Spleen (tissue), 7 donors: ENCODE data around the gene KRT15.

Source experiments
- POLR2A ChIP-seq, 3 donors: fragments of 450-650 bp; IDR thresholded peaks; one replicate each; pipeline ENCODE4 v1.5.1; 2017; ENCODE audit warnings: antibody characterized with exemption in 3 of 3, mild to moderate bottlenecking in 1 of 3
- POLR2AphosphoS5 ChIP-seq, 3 donors: sonication (generic); formaldehyde crosslinking; IDR thresholded peaks; one replicate each; pipeline ENCODE4 v1.5.1; 2017; ENCODE audit warnings: antibody characterized with exemption in 3 of 3
- TF ChIP-seq, protein P1 (sequence below), 11 experiments: fragments of 200-600 bp in 7 of 11; fragments of 450-650 bp in 4 of 11; sonication (generic) in 4 of 11; IDR thresholded peaks in 8 of 11; conservative IDR thresholded peaks in 3 of 11; 1 replicate in 7 of 11; 2 replicates in 4 of 11; pipeline versions ENCODE4 v1.4.0 to v1.8.0; 2016 to 2021; ENCODE audit warnings: antibody characterized with exemption in 11 of 11, inconsistent platforms in 4 of 11, mild to moderate bottlenecking in 1 of 11
- donor health status: DM: no; HTN: no; CAD: no; lungs with moderate emphysema.
- donor health status: DM: no; HTN: no; CAD: no.
- donor health status: DM: no; HTN: no; CAD: no.

DNA sequence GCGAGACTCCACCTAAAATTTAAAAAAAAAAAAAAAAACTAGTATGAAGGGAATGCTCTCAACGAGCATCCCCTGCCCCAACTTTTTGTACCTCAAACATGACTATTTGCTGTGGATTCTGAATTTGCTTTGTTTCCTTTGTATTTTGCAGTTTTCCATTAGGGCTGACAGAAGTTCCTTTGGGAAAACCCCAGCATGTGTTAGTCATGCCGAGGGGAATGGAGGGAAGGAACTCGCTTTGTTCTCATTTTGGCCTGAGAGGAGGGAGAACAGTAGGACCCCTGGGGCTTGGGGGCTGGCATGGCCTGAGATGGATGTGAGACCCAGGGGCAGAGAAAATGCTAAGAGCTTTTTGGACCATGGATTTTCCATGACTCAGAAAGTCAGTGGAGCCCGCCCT lies 32.7 kb upstream of the KRT15 start:
- TF ChIP-seq, protein P1, sequence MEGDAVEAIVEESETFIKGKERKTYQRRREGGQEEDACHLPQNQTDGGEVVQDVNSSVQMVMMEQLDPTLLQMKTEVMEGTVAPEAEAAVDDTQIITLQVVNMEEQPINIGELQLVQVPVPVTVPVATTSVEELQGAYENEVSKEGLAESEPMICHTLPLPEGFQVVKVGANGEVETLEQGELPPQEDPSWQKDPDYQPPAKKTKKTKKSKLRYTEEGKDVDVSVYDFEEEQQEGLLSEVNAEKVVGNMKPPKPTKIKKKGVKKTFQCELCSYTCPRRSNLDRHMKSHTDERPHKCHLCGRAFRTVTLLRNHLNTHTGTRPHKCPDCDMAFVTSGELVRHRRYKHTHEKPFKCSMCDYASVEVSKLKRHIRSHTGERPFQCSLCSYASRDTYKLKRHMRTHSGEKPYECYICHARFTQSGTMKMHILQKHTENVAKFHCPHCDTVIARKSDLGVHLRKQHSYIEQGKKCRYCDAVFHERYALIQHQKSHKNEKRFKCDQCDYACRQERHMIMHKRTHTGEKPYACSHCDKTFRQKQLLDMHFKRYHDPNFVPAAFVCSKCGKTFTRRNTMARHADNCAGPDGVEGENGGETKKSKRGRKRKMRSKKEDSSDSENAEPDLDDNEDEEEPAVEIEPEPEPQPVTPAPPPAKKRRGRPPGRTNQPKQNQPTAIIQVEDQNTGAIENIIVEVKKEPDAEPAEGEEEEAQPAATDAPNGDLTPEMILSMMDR (IDR thresholded peaks at IDR 0.05 in 8 of 11, conservative IDR thresholded peaks at IDR 0.05 in 3 of 11) = no peak
- no peak for TF ChIP-seq POLR2A (IDR thresholded peaks at IDR 0.05)
- no peak for TF ChIP-seq POLR2AphosphoS5 (IDR thresholded peaks at IDR 0.05)
